Right lobe of liver (tissue), 4 donors: ENCODE measurements around the gene SPTLC3.

Experiments used
- POLR2A ChIP-seq: fragments of 450-650 bp; IDR thresholded peaks from one replicate; pipeline ENCODE4 v1.6.1; 2017; ENCODE audit warnings: antibody characterized with exemption, mild to moderate bottlenecking
- TF ChIP-seq, protein P1 (sequence below), 4 donors: fragments of 200-600 bp in 3 of 4; fragments of 450-650 bp in 1 of 4; IDR thresholded peaks; one replicate each; pipeline versions ENCODE4 v1.5.1 to v1.8.0; 2016 to 2022; ENCODE audit warnings: antibody characterized with exemption in 4 of 4, mild to moderate bottlenecking in 2 of 4
- donor health status: DM: no; HTN: no; CAD: no.
- donor health status: DM: no; HTN: no; CAD: no.
- donor health status: DM: no; HTN: yes; CAD: no.

- TF ChIP-seq POLR2A = no peak
- TF ChIP-seq, protein P1, sequence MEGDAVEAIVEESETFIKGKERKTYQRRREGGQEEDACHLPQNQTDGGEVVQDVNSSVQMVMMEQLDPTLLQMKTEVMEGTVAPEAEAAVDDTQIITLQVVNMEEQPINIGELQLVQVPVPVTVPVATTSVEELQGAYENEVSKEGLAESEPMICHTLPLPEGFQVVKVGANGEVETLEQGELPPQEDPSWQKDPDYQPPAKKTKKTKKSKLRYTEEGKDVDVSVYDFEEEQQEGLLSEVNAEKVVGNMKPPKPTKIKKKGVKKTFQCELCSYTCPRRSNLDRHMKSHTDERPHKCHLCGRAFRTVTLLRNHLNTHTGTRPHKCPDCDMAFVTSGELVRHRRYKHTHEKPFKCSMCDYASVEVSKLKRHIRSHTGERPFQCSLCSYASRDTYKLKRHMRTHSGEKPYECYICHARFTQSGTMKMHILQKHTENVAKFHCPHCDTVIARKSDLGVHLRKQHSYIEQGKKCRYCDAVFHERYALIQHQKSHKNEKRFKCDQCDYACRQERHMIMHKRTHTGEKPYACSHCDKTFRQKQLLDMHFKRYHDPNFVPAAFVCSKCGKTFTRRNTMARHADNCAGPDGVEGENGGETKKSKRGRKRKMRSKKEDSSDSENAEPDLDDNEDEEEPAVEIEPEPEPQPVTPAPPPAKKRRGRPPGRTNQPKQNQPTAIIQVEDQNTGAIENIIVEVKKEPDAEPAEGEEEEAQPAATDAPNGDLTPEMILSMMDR (IDR thresholded peaks at IDR 0.05) = no peak
Measured at GRCh38 chr20:12989586-12990115, 19.1 kb upstream of the SPTLC3 start.
